Nephron progenitor cell (in vitro differentiated cells): Measurements from ENCODE around the gene SPINK8.
"Not testable (repeated sequence)": the region's sequence is repeated elsewhere in the genome, so short reads cannot be mapped to it uniquely, and the experiment has no call there.

Source experiments
- DNase-seq: peaks from one replicate; pipeline ENCODE4 v3.0.0; 2021
- H3K27ac Mint-ChIP-seq: 2 replicates; pipeline ENCODE4 v1.8.0; 2021; ENCODE audit warnings: mild to moderate bottlenecking, moderate library complexity, mixed read lengths
- H3K27me3 Mint-ChIP-seq: 2 replicates; pipeline ENCODE4 v1.8.0; 2021; ENCODE audit warnings: mild to moderate bottlenecking, low read depth, mixed read lengths; ENCODE audit not compliant: poor library complexity
- H3K36me3 Mint-ChIP-seq: 2 replicates; pipeline ENCODE4 v1.8.0; 2021; ENCODE audit warnings: low read depth, mixed read lengths
- H3K4me1 Mint-ChIP-seq: 2 replicates; pipeline ENCODE4 v1.8.0; 2021; ENCODE audit warnings: mixed read lengths
- H3K4me3 Mint-ChIP-seq: 2 replicates; pipeline ENCODE4 v1.8.0; 2021; ENCODE audit warnings: mild to moderate bottlenecking, moderate library complexity, mixed read lengths
- H3K9me3 Mint-ChIP-seq: 2 replicates; pipeline ENCODE4 v1.8.0; 2021; ENCODE audit warnings: mild to moderate bottlenecking, moderate library complexity, mixed read lengths
- CTCF ChIP-seq: fragments of 200-600 bp; sonication (generic); IDR thresholded peaks from 2 replicates; pipeline ENCODE4 v1.5.0; 2021; ENCODE audit warnings: antibody characterized with exemption

Gene SPINK8

GRCh38 chr3:48333346-48334245, at the start of gene SPINK8:
TSS of gene SPINK8 (minus strand) at chr3:48333661. CDS start at chr3:48328341, 5,320 bp downstream.
- not testable (repeated sequence) for H3K36me3 Mint-ChIP-seq, DNase-seq, H3K27ac Mint-ChIP-seq, H3K9me3 Mint-ChIP-seq, H3K4me1 Mint-ChIP-seq, H3K4me3 Mint-ChIP-seq
- H3K27me3 Mint-ChIP-seq, result peaks cover 10% of the 10 kb centered on the region

- Mint-ChIP-seq H3K27me3 (peaks cover 5% of the 10 kb centered on the region), H3K4me3 (no peak overlapping the region), H3K27ac (no peak overlapping the region), H3K36me3 (no peaks in the 10 kb centered on the region), H3K9me3 (peaks cover 7% of the 10 kb centered on the region), H3K4me1 (peaks cover 37% of the 10 kb centered on the region)
- TF ChIP-seq CTCF, result no peak
- DNase-seq, result no peak
Observed at GRCh38 chr3:48372862-48373435, 39.5 kb upstream of the SPINK8 start.

- no peak overlapping the region for H3K27ac Mint-ChIP-seq
- H3K9me3 Mint-ChIP-seq, result peaks cover 7% of the 10 kb centered on the region
- H3K27me3 Mint-ChIP-seq, result peaks cover 4% of the 10 kb centered on the region
- DNase-seq, result no peak
- no peak overlapping the region for H3K4me3 Mint-ChIP-seq
- no peak for TF ChIP-seq CTCF
- no peaks in the 10 kb centered on the region for H3K36me3 Mint-ChIP-seq
- H3K4me1 Mint-ChIP-seq, result peaks cover 37% of the 10 kb centered on the region
Observed at GRCh38 chr3:48372377-48372770, 38.9 kb upstream of the SPINK8 start.

- no peak for DNase-seq
- H3K4me3 Mint-ChIP-seq, result no peak within 1 kb of the TSS
- H3K36me3 Mint-ChIP-seq, result no peaks in the 10 kb centered on the region
- TF ChIP-seq CTCF, result no peak
- peaks cover 37% of the 10 kb centered on the region for H3K4me1 Mint-ChIP-seq
- peak within 1 kb of the TSS; percentile 8 for H3K27ac Mint-ChIP-seq
- peaks cover 7% of the 10 kb centered on the region for H3K9me3 Mint-ChIP-seq
- no peaks in the 10 kb centered on the region for H3K27me3 Mint-ChIP-seq
Observed at GRCh38 chr3:48371651-48372376, 38.4 kb upstream of the SPINK8 start, which contains the start of gene FBXW12. TSS of gene FBXW12 (plus strand) at chr3:48372219. CDS start at chr3:48372768, 549 bp downstream.

GRCh38 chr3:48370333-48370713, 36.9 kb upstream of the SPINK8 start:
- no peak for TF ChIP-seq CTCF
- H3K36me3 Mint-ChIP-seq, result no peaks in the 10 kb centered on the region
- H3K9me3 Mint-ChIP-seq, result peaks cover 11% of the 10 kb centered on the region
- DNase-seq, result no peak
- peak overlapping the region; percentile 43 for H3K27ac Mint-ChIP-seq
- no peak overlapping the region for H3K4me3 Mint-ChIP-seq
- H3K27me3 Mint-ChIP-seq, result no peaks in the 10 kb centered on the region
- peaks cover 37% of the 10 kb centered on the region for H3K4me1 Mint-ChIP-seq

GRCh38 chr3:48369693-48370332, 36.4 kb upstream of the SPINK8 start:
- peaks cover 37% of the 10 kb centered on the region for H3K4me1 Mint-ChIP-seq
- peak overlapping the region; percentile 70 for H3K27ac Mint-ChIP-seq
- no peak for DNase-seq
- peaks cover 14% of the 10 kb centered on the region for H3K9me3 Mint-ChIP-seq
- H3K27me3 Mint-ChIP-seq, result no peaks in the 10 kb centered on the region
- peaks cover 3% of the 10 kb centered on the region for H3K36me3 Mint-ChIP-seq
- TF ChIP-seq CTCF, result no peak
- peak overlapping the region; percentile 23 for H3K4me3 Mint-ChIP-seq
